NCI-H2171 treated with DMSO at 0.1 percent for 48 hours (cell line): ENCODE results near the gene KRTAP10-5.
"Not testable (repeated sequence)": the region's sequence is repeated elsewhere in the genome, so short reads cannot be mapped to it uniquely, and the experiment has no call there.

Experiments used
- DNase-seq: peaks from one replicate; lab custom pipeline; 2025; lab: John Stamatoyannopoulos, UW

Gene KRTAP10-5

GRCh38 chr21:44611551-44611950 lies 31.1 kb upstream of the KRTAP10-5 start:
- no peak for DNase-seq

DNA sequence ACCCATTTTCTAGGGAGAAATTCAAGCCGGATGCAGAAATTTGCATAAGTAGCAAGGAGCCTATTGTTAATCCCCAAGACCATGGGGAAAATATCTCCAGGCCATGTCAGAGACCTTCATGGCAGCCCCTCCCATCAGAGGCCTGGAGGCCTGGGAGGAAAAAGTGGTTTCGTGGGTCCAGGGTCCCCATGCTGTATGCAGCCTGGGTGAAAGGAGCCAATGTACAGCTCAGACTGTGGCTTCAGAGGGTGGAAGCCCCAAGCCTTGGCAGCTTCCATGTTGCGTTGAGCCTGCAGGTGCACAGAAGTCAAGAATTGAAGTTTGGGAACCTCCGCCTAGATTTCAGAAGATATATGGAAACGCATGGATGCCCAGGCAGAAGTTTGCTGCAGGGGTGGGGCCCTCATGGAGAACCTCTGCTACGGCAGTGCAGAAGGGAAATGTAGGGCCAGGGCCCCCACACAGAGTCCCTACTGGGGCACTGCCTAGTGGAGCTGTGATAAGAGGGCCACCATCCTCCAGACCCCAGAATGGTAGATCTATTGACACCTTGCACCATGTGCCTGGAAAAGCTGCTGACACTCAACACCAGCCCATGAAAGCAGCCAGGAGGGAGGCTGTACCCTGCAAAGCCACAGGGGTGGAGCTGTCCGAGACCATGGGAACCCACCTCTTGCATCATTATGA lies 29.9 kb upstream of the KRTAP10-5 start:
- not testable (repeated sequence) for DNase-seq

DNA sequence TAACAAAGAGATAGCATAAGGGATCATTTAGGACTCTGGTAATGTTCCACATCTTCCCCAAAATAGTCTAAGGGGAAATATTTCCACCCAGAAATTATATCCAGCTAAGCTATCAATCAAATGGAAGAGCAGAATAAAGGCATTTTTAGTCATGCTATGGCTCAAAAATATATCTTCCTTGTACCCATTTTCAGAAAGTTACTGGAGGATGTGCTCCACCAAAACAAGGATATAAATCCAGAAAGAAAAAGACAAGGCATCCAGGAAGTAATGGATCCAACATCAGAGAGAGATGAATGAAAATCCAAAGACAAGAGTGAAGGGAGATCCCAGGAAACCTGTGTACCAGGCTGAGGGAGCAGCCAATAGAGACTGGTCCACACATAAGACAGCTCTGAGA lies 28.8 kb upstream of the KRTAP10-5 start:
- no peak for DNase-seq

DNA sequence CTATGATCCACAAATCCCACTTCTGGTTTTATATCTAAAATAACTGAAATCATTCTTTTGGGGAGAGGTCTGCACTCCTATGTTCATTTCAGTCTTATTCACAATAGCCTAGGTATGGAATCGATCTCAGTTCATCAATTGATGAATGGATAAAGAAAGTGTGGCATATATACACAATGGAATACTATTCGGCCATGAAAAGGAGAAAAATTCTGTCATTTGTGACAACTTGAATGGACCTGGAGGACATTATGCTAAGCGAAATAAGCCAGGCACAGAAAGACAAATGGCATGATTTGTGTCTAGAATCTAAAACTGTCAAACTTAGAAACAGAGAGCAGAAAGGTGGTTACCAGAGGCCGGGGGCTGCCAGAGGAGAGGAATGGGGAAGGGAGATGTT lies 26.1 kb upstream of the KRTAP10-5 start:
- no peak for DNase-seq

DNA sequence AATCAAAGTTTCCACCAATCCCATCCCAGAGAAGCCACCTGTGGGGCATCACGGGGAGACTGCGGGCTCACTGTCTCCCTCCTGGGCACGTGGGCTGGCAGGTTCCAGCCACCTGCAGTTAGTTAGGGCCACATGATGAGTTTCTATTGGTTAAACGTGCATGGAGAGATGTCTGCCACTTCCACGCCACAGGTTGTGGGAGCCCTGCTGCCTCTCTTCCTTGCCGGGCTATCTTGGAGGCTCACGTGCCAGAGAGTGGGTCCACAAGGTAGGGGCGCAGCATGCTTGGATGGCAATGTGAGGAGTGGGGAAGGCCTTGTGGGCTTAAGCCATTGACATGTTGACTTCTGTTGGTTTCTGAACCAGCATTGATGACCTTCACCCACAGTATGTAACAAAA lies 23.5 kb upstream of the KRTAP10-5 start:
- no peak for DNase-seq

DNA sequence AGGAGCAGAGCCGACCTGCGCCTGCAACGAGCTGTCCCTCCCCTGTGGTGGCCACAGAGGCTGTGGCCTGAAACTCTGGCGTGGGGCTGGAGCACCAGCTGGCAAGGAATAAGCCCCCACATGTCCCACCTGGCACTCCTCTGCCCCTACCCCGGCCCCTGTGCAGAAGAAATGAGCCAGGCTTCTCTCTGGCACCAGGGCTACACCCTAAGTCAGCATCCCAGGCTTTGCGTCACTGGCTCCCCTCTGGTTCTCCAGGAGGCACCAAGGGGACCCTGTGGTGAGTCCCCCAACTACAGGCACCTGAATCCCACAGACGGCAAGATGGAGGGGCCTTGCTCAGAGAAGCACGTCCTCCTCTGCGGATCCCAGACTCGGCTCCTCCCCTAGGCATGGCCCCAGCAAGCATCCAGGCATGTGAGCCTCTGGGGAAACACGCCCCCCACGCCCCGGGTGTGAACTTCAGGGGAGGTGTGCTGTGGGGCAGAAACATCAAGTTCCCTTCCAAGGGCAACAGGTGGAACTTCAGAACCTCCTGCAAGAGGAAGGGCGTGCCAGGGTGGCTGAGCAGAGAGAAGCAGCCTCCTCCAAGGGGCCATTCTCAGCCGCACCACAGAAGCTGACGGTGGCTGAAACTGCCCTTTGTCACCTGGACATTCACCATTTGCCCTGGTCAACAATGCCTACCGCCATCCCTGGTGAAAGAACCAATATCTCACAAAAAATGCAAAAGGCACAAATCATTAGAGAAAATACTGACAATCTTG lies 22.9 kb upstream of the KRTAP10-5 start:
- no peak for DNase-seq

GRCh38 chr21:44602463-44602850 lies 22.1 kb upstream of the KRTAP10-5 start:
- DNase-seq = no peak

DNA sequence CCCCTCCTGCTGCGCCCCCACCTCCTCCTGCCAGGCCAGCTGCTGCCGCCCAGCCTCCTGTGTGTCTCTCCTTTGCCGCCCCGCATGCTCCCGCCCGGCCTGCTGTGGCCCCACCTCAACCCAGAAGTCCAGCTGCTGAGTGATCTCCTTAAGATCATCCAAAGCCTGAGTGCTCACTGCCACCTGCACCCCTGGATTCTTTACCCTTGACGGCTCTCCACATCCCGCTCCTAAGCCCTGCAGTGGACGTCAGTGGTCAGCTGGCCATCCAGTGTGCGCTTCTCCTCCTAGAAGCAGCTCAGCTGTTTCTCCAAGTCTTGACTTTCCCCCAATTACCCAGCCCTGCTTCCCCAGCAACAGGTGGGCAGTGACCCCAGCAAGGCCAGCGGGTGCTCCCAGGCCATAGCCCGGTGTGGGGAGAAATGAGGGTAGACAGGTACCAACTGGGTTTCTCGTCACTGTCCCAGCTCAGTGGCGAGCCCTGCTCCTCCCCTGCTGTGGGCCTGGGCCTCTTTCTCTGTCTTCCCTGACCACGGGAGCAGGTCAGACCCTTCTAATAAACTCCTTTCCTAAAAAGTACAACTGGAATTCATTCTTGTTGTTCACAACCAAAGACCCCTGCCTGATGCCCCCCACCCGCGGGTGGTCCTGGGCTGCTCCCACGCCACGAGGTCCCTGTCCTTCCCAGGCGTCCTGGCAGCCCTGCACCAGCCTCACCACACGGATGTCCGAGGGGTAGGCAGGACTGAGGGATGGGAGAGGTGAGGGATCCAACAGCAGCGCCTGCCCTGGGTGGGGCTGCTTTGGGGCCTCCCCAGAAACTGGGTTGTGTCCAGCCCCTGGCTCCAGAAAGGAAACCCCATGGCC lies 21.4 kb upstream of the KRTAP10-5 start:
- DNase-seq = peak; percentile 52

DNA sequence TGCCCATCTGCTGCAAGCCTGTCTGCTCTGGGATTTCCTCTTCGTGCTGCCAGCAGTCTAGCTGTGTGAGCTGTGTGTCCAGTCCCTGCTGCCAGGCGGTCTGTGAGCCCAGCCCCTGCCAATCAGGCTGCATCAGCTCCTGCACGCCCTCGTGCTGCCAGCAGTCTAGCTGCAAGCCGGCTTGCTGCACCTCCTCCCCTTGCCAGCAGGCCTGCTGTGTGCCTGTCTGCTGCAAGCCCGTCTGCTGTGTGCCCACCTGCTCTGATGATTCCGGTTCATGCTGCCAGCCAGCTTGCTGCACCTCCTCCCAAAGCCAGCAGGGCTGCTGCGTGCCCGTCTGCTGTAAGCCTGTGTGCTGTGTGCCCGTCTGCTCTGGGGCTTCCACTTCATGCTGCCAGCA lies 20.7 kb upstream of the KRTAP10-5 start:
- peak; percentile 57 for DNase-seq

- DNase-seq = not testable (repeated sequence)
Observed at GRCh38 chr21:44600118-44600978, 19.9 kb upstream of the KRTAP10-5 start, which contains the start of gene KRTAP10-7. KRTAP10-7 (plus strand) TSS chr21:44600597; CDS start chr21:44600622, 25 bp downstream.

DNA sequence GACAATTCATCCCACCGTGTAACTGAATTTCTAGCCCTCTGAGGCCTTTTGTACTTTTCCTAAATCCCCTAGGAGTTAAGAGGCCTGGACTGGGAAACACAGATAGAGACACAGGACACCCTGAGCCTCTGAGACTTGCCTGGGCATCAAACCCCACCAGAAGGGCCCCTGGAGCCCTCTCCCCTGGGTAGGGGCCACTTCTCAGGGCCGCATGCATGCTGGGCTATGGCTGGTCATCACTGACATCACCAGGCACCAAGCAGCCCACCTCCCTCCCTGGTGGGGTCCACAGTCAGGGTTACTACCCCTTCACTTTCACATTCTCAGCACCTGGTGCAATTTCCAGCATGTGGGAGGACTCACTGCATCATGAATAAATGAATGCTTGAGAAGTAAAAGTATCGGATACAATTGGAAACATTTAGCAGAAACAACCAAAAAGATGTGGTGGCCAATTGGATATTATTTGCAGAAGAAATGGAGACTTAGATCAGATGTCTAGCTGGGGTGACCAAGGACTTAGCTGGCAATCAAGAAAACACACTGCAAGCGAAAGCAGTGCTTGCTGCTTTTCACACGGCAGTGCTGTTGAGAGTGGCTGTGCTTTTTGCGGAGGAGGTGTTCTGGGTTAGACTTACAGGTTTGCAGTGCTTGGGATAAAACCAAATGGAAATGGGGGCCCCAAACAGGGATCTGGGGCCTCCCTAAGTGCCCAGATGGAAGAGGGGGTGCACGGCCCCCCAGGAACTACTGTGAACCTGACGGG lies 19.0 kb upstream of the KRTAP10-5 start:
- no peak for DNase-seq

- DNase-seq = peak; percentile 19
Observed at GRCh38 chr21:44598061-44598460, 17.7 kb upstream of the KRTAP10-5 start.

DNA sequence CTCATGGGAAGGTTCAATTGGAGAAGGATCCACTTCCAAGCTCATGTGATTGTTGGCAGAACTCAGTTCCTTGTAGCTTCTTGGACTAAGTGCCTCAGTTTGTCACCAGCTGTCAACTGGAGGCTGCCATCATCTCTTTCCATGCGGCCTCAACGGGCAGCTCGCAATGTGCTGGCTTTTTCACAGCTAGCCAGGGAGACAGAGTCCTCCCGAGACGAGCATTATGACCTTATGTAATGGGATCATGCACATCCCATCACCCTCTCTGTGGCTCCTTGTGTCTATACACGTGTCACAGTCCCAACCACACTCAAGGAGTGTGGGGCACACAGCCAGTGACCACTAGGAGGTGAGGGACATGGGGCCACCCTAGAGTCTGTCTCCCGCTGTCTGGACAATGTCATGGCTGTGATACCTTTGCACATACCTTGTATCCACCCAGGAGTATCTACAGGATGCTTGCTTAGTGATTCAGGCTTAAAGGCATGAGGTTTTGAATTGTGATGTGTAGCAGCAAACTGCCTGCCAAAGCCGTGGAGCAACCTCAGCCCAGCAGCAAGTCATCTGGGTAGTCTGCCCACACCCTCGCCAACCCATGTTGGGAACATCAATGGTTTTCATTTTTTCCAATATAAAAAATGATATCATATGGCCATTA lies 15.8 kb upstream of the KRTAP10-5 start:
- no peak for DNase-seq

DNA sequence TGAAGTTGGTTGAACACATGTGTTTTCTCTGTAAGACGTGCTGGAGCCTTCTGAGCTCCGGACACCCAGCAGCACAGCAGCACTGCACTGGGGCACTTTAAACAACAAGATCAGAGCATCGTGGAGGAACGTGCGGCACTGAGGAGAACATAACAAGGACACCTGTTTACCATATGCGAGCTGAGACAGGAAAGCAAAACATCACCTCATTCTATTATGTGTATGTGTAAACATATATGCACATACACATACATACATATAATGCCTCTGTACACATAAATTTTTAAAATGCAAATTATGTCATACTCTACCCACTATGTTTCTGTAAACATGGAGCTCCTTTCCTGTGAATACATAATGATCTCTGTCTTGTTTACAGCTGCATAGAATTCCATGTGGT lies 15.1 kb upstream of the KRTAP10-5 start:
- no peak for DNase-seq

- DNase-seq = no peak
Observed at GRCh38 chr21:44594406-44594916, 14.1 kb upstream of the KRTAP10-5 start.

- DNase-seq = peak; percentile 10
Observed at GRCh38 chr21:44593598-44594405, 13.4 kb upstream of the KRTAP10-5 start.

DNA sequence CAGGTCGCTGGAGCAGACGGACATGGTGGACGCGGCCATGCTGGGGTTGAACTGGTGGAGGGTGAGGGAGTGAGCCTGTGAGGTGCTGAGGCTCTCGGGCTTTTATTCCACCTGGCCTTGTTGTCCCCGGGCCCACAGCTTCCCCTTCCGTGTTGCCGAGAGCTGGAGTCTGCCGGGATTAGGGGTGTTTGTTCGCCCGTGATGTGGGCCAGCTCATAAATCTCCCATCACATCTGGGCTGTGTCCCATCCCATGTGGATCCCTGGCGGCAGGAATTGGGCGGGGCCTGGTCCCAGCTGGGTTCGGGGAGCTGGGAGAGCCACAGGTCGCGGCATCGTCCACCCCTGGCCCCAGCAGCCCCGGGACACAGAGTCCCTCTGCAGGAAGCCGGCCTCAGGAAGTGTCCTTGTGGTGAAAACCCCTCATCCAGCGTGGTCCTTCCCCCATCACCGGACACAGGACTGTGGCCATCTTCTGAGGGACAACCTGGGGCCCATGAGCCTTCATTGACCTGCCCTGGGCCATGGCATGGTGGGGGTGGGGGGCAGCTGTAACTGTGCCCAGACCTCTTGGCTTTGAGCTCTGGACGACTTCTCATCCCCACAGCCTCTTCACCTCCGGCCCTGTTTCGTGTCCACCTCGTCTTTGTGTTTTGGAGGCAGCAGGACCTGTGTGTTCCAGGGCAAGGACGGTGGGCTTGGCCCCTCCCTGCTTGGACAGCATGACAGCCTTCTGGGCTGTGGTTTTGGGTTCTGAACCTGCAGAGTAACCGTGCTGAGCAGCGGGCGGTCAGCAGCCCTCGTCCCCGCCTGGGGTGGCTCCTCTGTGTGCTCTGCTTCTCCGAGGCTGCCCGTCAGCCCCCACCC lies 12.3 kb upstream of the KRTAP10-5 start, which contains the start of gene KRTAP10-6:
Gene KRTAP10-6 (minus strand): TSS at position 60 of the 866 bp plus-strand sequence. CDS start 21 bp downstream, at position 39.
- no peak for DNase-seq

- not testable (repeated sequence) for DNase-seq
Observed at GRCh38 chr21:44591801-44592130, 11.4 kb upstream of the KRTAP10-5 start.
